ENCODE data around the gene CCRL2. TPM values are rescaled to one million over a fixed set of nuclear protein-coding genes. Genes with fewer than 3 reads are reported as not detected.

Gene CCRL2
- total and polyA plus RNA-seq, 9 of the 15 experiments (the other 6 are each of a cell fraction or from before 2014, with no cell fraction given) = 3.4 to 5.7 (median 4.0) TPM

DNA sequence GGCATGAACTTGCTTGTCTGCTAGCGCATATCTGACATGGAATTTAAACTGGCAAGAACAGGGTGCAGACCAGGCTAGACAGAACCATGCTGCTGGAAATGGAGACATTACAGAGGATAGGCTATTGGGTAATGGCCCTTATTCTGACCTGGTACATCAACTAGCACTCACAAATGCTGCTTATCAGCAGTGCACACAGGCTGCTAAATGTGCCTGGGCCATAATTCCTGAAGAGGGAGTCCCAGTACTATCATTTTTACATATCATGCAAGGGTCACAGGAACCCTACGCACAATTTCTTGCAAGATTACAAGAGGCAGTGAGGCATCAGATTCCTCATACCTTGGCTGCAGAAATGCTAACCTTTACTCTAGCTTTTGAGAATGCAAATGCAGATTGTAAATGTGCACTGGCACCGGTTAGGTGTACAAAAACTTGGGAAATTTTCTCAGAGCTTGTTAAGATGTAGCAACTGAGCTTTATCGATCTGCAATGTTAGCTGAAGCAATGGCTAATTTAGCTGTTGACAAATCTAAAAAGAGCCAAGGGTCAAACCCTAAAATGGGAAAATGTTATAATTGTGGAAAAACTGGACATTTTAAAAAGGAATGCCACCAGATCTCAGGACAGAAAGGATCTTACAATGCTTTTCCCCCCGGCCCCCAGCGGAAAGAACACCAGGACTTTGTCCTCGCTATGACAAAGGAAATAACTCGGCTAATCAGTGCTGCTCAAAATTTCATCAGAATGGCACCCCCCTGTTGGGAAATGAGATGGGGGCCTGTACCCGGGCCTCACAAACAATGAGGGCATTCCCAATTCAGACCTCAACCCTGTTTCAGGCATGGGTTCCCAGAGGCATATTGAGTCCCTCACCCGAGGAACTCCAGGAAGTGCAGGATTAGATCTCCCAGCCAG, 21.1 kb downstream of the CCRL2 start (continued):
- TF ChIP-seq, protein P1, sequence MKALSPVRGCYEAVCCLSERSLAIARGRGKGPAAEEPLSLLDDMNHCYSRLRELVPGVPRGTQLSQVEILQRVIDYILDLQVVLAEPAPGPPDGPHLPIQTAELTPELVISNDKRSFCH (CRISPR knock-in tag; IDR thresholded peaks at IDR 0.05) = no peak
- TF ChIP-seq, protein P1 (tag; IDR thresholded peaks at IDR 0.05) = 0 out of 2 replicates have a peak, but pooled peaks have one; percentile 31
- TF ChIP-seq, protein P2, sequence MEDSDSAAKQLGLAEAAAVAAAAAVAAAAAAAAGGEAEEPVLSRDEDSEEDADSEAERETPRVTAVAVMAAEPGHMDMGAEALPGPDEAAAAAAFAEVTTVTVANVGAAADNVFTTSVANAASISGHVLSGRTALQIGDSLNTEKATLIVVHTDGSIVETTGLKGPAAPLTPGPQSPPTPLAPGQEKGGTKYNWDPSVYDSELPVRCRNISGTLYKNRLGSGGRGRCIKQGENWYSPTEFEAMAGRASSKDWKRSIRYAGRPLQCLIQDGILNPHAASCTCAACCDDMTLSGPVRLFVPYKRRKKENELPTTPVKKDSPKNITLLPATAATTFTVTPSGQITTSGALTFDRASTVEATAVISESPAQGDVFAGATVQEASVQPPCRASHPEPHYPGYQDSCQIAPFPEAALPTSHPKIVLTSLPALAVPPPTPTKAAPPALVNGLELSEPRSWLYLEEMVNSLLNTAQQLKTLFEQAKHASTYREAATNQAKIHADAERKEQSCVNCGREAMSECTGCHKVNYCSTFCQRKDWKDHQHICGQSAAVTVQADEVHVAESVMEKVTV (CRISPR knock-in tag; IDR thresholded peaks at IDR 0.05) = peak; percentile 70
- no peak for TF ChIP-seq BCL6 (CRISPR knock-in tag; IDR thresholded peaks at IDR 0.05)
- TF ChIP-seq TCF3 (CRISPR knock-in tag; IDR thresholded peaks at IDR 0.05) = peak; percentile 77
- TF ChIP-seq TEAD4 (IDR thresholded peaks at IDR 0.05; ENCODE audit: low read length) = peak; percentile 73
- TF ChIP-seq TEAD4 (CRISPR knock-in tag; IDR thresholded peaks at IDR 0.05; ENCODE audit: borderline replicate concordance) = no peak
- peak; percentile 67; the same call in 1 of the 2 replicates for TF ChIP-seq TAL1 (IDR thresholded peaks at IDR 0.05)
- peak; percentile 65 for TF ChIP-seq MEIS2 (IDR thresholded peaks at IDR 0.05; ENCODE audit: partially characterized antibody)
- TF ChIP-seq, protein P3, sequence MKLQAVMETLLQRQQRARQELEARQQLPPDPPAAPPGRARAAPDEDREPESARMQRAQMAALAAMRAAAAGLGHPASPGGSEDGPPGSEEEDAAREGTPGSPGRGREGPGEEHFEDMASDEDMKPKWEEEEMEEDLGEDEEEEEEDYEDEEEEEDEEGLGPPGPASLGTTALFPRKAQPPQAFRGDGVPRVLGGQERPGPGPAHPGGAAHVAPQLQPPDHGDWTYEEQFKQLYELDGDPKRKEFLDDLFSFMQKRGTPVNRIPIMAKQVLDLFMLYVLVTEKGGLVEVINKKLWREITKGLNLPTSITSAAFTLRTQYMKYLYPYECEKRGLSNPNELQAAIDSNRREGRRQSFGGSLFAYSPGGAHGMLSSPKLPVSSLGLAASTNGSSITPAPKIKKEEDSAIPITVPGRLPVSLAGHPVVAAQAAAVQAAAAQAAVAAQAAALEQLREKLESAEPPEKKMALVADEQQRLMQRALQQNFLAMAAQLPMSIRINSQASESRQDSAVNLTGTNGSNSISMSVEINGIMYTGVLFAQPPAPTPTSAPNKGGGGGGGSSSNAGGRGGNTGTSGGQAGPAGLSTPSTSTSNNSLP (IDR thresholded peaks at IDR 0.05; ENCODE audit: borderline replicate concordance, low read depth, low read length) = peak; percentile 8; the same call in 1 of the 2 replicates
- 0 out of 2 replicates have a peak, but pooled peaks have one; percentile 24 for TF ChIP-seq MTA2 (IDR thresholded peaks at IDR 0.05; ENCODE audit: low read depth)
- TF ChIP-seq, protein P4, sequence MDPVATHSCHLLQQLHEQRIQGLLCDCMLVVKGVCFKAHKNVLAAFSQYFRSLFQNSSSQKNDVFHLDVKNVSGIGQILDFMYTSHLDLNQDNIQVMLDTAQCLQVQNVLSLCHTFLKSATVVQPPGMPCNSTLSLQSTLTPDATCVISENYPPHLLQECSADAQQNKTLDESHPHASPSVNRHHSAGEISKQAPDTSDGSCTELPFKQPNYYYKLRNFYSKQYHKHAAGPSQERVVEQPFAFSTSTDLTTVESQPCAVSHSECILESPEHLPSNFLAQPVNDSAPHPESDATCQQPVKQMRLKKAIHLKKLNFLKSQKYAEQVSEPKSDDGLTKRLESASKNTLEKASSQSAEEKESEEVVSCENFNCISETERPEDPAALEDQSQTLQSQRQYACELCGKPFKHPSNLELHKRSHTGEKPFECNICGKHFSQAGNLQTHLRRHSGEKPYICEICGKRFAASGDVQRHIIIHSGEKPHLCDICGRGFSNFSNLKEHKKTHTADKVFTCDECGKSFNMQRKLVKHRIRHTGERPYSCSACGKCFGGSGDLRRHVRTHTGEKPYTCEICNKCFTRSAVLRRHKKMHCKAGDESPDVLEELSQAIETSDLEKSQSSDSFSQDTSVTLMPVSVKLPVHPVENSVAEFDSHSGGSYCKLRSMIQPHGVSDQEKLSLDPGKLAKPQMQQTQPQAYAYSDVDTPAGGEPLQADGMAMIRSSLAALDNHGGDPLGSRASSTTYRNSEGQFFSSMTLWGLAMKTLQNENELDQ (CRISPR knock-in tag; IDR thresholded peaks at IDR 0.05; ENCODE audit: borderline replicate concordance) = no peak
- TF ChIP-seq NELFE (IDR thresholded peaks at IDR 0.05; ENCODE audit: insufficient read depth, insufficient read length) = no peak
- TF ChIP-seq TCFL5 (CRISPR knock-in tag; conservative IDR thresholded peaks at IDR 0.05) = no peak
- 0 out of 2 replicates have a peak, but pooled peaks have one; percentile 24 for TF ChIP-seq SMARCA4 (IDR thresholded peaks at IDR 0.05)
- no peak for TF ChIP-seq RBFOX2 (IDR thresholded peaks at IDR 0.05; ENCODE audit: low read depth, low read length)
- TF ChIP-seq HDAC6 (IDR thresholded peaks at IDR 0.05; ENCODE audit: low read depth, low read length) = no peak
- TF ChIP-seq CEBPB (tag; IDR thresholded peaks at IDR 0.05) = peak; percentile 72
- no peak for TF ChIP-seq ATF1 (CRISPR knock-in tag; IDR thresholded peaks at IDR 0.05)
- TF ChIP-seq ATF1 (tag; IDR thresholded peaks at IDR 0.05) = peak; percentile 34; the same call in 1 of the 2 replicates
- TF ChIP-seq NFIC (IDR thresholded peaks at IDR 0.05) = peak; percentile 17; the same call in 1 of the 2 replicates
- peak; percentile 41; the same call in 1 of the 2 replicates for TF ChIP-seq POLR2AphosphoS5 (IDR thresholded peaks at IDR 0.05; ENCODE audit: control insufficient read depth, insufficient read depth, low read depth, low read length)
- peak; percentile 39 to 52; a peak in 1 of 4 replicates for TF ChIP-seq TRIM24 (IDR thresholded peaks at IDR 0.05)
